Transverse colon (tissue), 4 donors: ENCODE measurements around the gene JPH2. TPM values are rescaled to one million over a fixed set of nuclear protein-coding genes. Genes with fewer than 3 reads are reported as not detected.

Experiments used
- DNase-seq: peaks from one replicate; pipeline ENCODE4 v3.0.0-alpha.2; 2019
- H3K27ac ChIP-seq, 4 donors: fragments of 200-600 bp; sonication (generic); 2 replicates each; pipeline ENCODE4 v1.5.1; 2016 to 2018; ENCODE audit warnings: inconsistent platforms in 4 of 4
- H3K27me3 ChIP-seq: fragments of 200-600 bp; sonication (generic); 2 replicates; pipeline ENCODE4 v1.5.1; 2017; ENCODE audit warnings: inconsistent platforms
- H3K36me3 ChIP-seq, 4 donors: fragments of 200-600 bp; sonication (generic); 2 replicates each; pipeline ENCODE4 v1.5.1; 2017 to 2019; ENCODE audit warnings: inconsistent platforms in 4 of 4
- H3K4me1 ChIP-seq, 4 donors: fragments of 200-600 bp; sonication (generic); 2 replicates each; pipeline ENCODE4 v1.5.1; 2017 to 2020; ENCODE audit warnings: inconsistent platforms in 4 of 4
- H3K4me3 ChIP-seq, 4 donors: fragments of 200-600 bp; sonication (generic); 1 replicate in 1 of 4; 2 replicates in 3 of 4; pipeline versions ENCODE4 v1.5.1 to v1.6.1; 2017 to 2019; ENCODE audit warnings: inconsistent platforms in 4 of 4
- H3K9me3 ChIP-seq, 2 donors: fragments of 200-600 bp; sonication (generic); 2 replicates each; pipeline ENCODE4 v1.5.1; 2017 to 2019; ENCODE audit warnings: inconsistent platforms in 2 of 2
- CTCF ChIP-seq, 5 experiments: fragments of 200-600 bp in 3 of 5; fragments of 450-650 bp in 2 of 5; sonication (generic) in 3 of 5; IDR thresholded peaks; 1 replicate in 2 of 5; 2 replicates in 3 of 5; pipeline ENCODE4 v1.5.1; 2016 to 2017; ENCODE audit warnings: antibody characterized with exemption in 5 of 5, inconsistent platforms in 3 of 5, mild to moderate bottlenecking in 2 of 5, moderate library complexity in 1 of 5
- EP300 ChIP-seq: sonication (generic); formaldehyde crosslinking; IDR thresholded peaks from one replicate; pipeline ENCODE4 v1.6.1; 2017; ENCODE audit warnings: antibody characterized with exemption, low read depth
- POLR2A ChIP-seq: fragments of 450-650 bp; IDR thresholded peaks from one replicate; pipeline ENCODE4 v1.6.1; 2016; ENCODE audit warnings: antibody characterized with exemption, mild to moderate bottlenecking, moderate library complexity
- POLR2AphosphoS5 ChIP-seq, 3 donors: sonication (generic); formaldehyde crosslinking; IDR thresholded peaks; one replicate each; pipeline ENCODE4 v1.6.1; 2016; ENCODE audit warnings: antibody characterized with exemption in 3 of 3
- WGBS, 2 donors: methylation state at CpG; one replicate each; pipeline ENCODE4 v1.1.5; 2018; ENCODE audit warnings: low coverage in 1 of 2; 5-methylcytosine and 5-hydroxymethylcytosine counted together
- in situ Hi-C, 4 donors: fragments of 200-750 bp; cut with MboI; loops; one replicate each; pipeline versions ENCODE4 v1.15.0 to v1.15.1; 2017; ENCODE audit warnings: low sequenced_read_pairs in 3 of 4, low pct_ligation_motif_present in 1 of 4, low pct_unique_long_range_greater_than_20kb in 1 of 4
- intact Hi-C: fragments of 100-400 bp; cut with DNase I; formaldehyde crosslinking; loops from one replicate; pipeline ENCODE4 v1.15.1; 2023; ENCODE audit warnings: low total_unique reads
- total RNA-seq, 4 donors: library from RNA; depleted of rRNA; stranded (reverse); fragments of >200 nt; gene quantifications; one replicate each; pipeline ENCODE4 v1.1.0, GENCODE V29; 2016

JPH2 gene
- total RNA-seq, 4 donors from 2014 or later, result 9.8 to 216 (median 18.3) TPM

- 59 to 63% methylated on average over 6 to 9 of the region's 9 CpGs for WGBS, 2 donors
- Histone ChIP-seq H3K4me1 (peaks cover 0 to 11% (median 3%) of the 10 kb centered on the region in 4 donors), H3K4me3 (no peak overlapping the region), H3K27ac (peak overlapping the region in 3 of 4 donors; percentile 3 to 29 (median 21)), H3K27me3 (peaks cover 21% of the 10 kb centered on the region), H3K9me3 (no peaks in the 10 kb centered on the region), H3K36me3 (no peaks in the 10 kb centered on the region)
- in situ Hi-C loops, result loop anchor here in 2 of 4 donors (5.0 to 25.0 kb wide), 2 partner anchors 66 to 191 kb away; partner anchors contain the start of genes FITM2 (in 1 of the 2) and JPH2 (in 1 of the 2)
- intact Hi-C loops, result no loop called here
- TF ChIP-seq POLR2AphosphoS5 (IDR thresholded peaks at IDR 0.05) (no peak), POLR2A (no peak), CTCF (IDR thresholded peaks at IDR 0.05) (no peak), EP300 (no peak)
- DNase-seq, result no peak
These were observed 66.1 kb downstream of the JPH2 start for GRCh38 chr20:44120676-44121425.

GRCh38 chr20:44118185-44119033, 68.6 kb downstream of the JPH2 start:
- no peaks in the 10 kb centered on the region for H3K36me3 ChIP-seq
- 82% methylated on average over 9 of the region's 9 CpGs; no CpG with 5 or more reads in 1 of the 2 donors for WGBS, 2 donors
- TF ChIP-seq POLR2A, result no peak
- no peak for TF ChIP-seq CTCF (IDR thresholded peaks at IDR 0.05)
- TF ChIP-seq EP300, result no peak
- no peak for TF ChIP-seq POLR2AphosphoS5 (IDR thresholded peaks at IDR 0.05)
- H3K4me3 ChIP-seq, result no peak overlapping the region
- intact Hi-C loops, result no loop called here
- in situ Hi-C loops, result loop anchor here in 1 of 4 donors (5.0 to 25.0 kb wide), 2 partner anchors 69 to 194 kb away; partner anchors contain the start of genes FITM2 and JPH2
- H3K27me3 ChIP-seq, result peaks cover 23% of the 10 kb centered on the region
- peaks cover 0 to 11% (median 3%) of the 10 kb centered on the region in 4 donors for H3K4me1 ChIP-seq
- DNase-seq, result no peak
- peak overlapping the region in 3 of 4 donors; percentile 20 to 56 (median 25) for H3K27ac ChIP-seq
- no peaks in the 10 kb centered on the region for H3K9me3 ChIP-seq

- WGBS, 2 donors, result 70 to 84% methylated on average over 5 to 8 of the region's 8 CpGs
- no peaks in the 10 kb centered on the region for H3K9me3 ChIP-seq
- in situ Hi-C loops (loop anchor here in 1 of 4 donors (5.0 to 25.0 kb wide), 2 partner anchors 70 to 195 kb away; partner anchors contain the start of genes FITM2 and JPH2), intact Hi-C loops (loop anchor here (2.0 kb wide), 1 partner anchor 73 kb away; no protein-coding TSS in a partner anchor)
- peaks cover 17% of the 10 kb centered on the region for H3K27me3 ChIP-seq
- no peak for TF ChIP-seq CTCF (IDR thresholded peaks at IDR 0.05)
- TF ChIP-seq POLR2AphosphoS5 (IDR thresholded peaks at IDR 0.05), result no peak
- no peak for TF ChIP-seq POLR2A
- TF ChIP-seq EP300, result no peak
- peaks cover 0 to 6% (median 2%) of the 10 kb centered on the region in 4 donors for H3K4me1 ChIP-seq
- DNase-seq, result no peak
- H3K27ac ChIP-seq, result peak overlapping the region in 3 of 4 donors; percentile 25 to 56 (median 45)
- no peak overlapping the region for H3K4me3 ChIP-seq
- H3K36me3 ChIP-seq, result no peaks in the 10 kb centered on the region
These were observed 69.4 kb downstream of the JPH2 start for GRCh38 chr20:44117296-44118184.
